Camera-type eye (tissue), 1 donor: ENCODE results near the gene HNRNPCL2. TPM values are rescaled to one million over a fixed set of nuclear protein-coding genes. Genes with fewer than 3 reads are reported as not detected.

Experiments
- total RNA-seq: library from RNA; depleted of rRNA; stranded (reverse); fragments of >200 nt; gene quantifications from one replicate; pipeline ENCODE4 v1.2.3, GENCODE V29; 2014

The HNRNPCL2 gene
- total RNA-seq: not detected

DNA sequence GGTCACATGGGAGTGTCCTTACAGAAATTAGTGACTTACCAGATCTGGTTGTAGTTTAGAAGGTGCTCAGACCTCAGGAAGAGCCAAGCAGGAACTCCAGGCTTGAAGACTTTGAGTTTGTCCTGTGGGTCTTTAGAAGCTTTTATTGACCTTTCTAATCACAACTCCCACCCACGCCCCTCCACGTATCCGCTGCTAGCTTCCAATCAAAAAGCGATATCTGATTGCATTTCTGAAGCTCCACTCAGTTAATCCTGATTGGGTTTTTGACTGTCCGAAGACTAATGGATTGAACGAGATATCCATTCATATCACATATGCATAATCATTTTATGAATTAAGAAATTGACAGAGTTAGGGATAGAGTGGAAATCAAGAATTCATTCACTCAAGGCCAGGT is at the start of gene HNRNPCL2:
Gene HNRNPCL2 (minus strand): TSS at position 101 of the 400 bp plus-strand sequence. CDS start 454 bp downstream, outside the sequence.

GRCh38 chr1:13165531-13165930 is 48.9 kb upstream of the HNRNPCL2 start, which contains the start of gene HNRNPCL4:
Gene HNRNPCL4 (minus strand): TSS chr1:13165631. CDS start chr1:13165467, 164 bp downstream.

GRCh38 chr1:13155909-13156308 is 39.3 kb upstream of the HNRNPCL2 start, which contains the start of gene PRAMEF26:
Gene PRAMEF26 (minus strand): TSS chr1:13156009. CDS start chr1:13153095, 2,914 bp downstream.

GRCh38 chr1:13070474-13070873 is 46.2 kb downstream of the HNRNPCL2 start, which contains the start of gene PRAMEF25:
Gene PRAMEF25 (plus strand): TSS chr1:13070774. CDS start chr1:13073694, 2,920 bp downstream.

Other genes with a start within 250 kb of the HNRNPCL2 start
- gene PRAMEF4, start 230.7 kb downstream of the HNRNPCL2 start, total RNA-seq: not detected
- not detected for gene PRAMEF10, start 218.6 kb downstream of the HNRNPCL2 start, total RNA-seq
- not detected for gene PRAMEF7, start 200.2 kb downstream of the HNRNPCL2 start, total RNA-seq
- gene PRAMEF6, start 169.3 kb downstream of the HNRNPCL2 start, total RNA-seq: not detected
- not detected for gene PRAMEF27, start 60.3 kb downstream of the HNRNPCL2 start, total RNA-seq
- gene HNRNPCL3, start 56.1 kb downstream of the HNRNPCL2 start, total RNA-seq: not detected
- not detected for gene PRAMEF25, start 46.1 kb downstream of the HNRNPCL2 start, total RNA-seq
- not detected for gene PRAMEF26, start 39.2 kb upstream of the HNRNPCL2 start, total RNA-seq
- gene HNRNPCL4, start 48.8 kb upstream of the HNRNPCL2 start, total RNA-seq: not detected
- gene PRAMEF9, start 55.0 kb upstream of the HNRNPCL2 start, total RNA-seq: not detected
- gene PRAMEF13, start 84.6 kb upstream of the HNRNPCL2 start, total RNA-seq: not detected
- not detected for gene PRAMEF18, start 109.3 kb upstream of the HNRNPCL2 start, total RNA-seq
- not detected for gene PRAMEF5, start 137.3 kb upstream of the HNRNPCL2 start, total RNA-seq
- not detected for gene PRAMEF8, start 168.3 kb upstream of the HNRNPCL2 start, total RNA-seq
- not detected for gene PRAMEF33, start 186.7 kb upstream of the HNRNPCL2 start, total RNA-seq
- not detected for gene PRAMEF15, start 198.7 kb upstream of the HNRNPCL2 start, total RNA-seq
- not detected for gene PRAMEF14, start 230.3 kb upstream of the HNRNPCL2 start, total RNA-seq